Measurements from ENCODE around the gene SLC17A9.
A peak's percentile ranks its signal among the peaks of the same experiment; 100 is the strongest.

Gene SLC17A9

GRCh38 chr20:62967149-62967501 is 14.6 kb downstream of the SLC17A9 start:
- DNase-seq = no peak

GRCh38 chr20:62967628-62968351 is 15.3 kb downstream of the SLC17A9 start:
- no peak for DNase-seq

GRCh38 chr20:62968378-62969178 is 16.1 kb downstream of the SLC17A9 start:
- DNase-seq = no peak

- DNase-seq = no peak
Measured at GRCh38 chr20:62969179-62969760, 16.8 kb downstream of the SLC17A9 start.

- DNase-seq = no peak
Measured at GRCh38 chr20:62969939-62970306, 17.4 kb downstream of the SLC17A9 start.

- DNase-seq = no peak
Measured at GRCh38 chr20:62970307-62971210, 18.1 kb downstream of the SLC17A9 start.

- no peak for DNase-seq
Measured at GRCh38 chr20:62971211-62971949, 18.9 kb downstream of the SLC17A9 start.

- DNase-seq = peak in 49 of 51 donors; percentile 6 to 88 (median 62)
Measured at GRCh38 chr20:62971950-62972844, 19.7 kb downstream of the SLC17A9 start.

- DNase-seq = no peak
Measured at GRCh38 chr20:62972845-62973745, 20.6 kb downstream of the SLC17A9 start.

- no peak for DNase-seq
Measured at GRCh38 chr20:62975251-62975760, 22.8 kb downstream of the SLC17A9 start.

GRCh38 chr20:62975812-62976508 is 23.5 kb downstream of the SLC17A9 start:
- no peak for DNase-seq

- DNase-seq = no peak
Measured at GRCh38 chr20:62976886-62977285, 24.4 kb downstream of the SLC17A9 start.

GRCh38 chr20:62977613-62978560 is 25.4 kb downstream of the SLC17A9 start:
- no peak for DNase-seq

GRCh38 chr20:62978561-62978943 is 26.0 kb downstream of the SLC17A9 start:
- DNase-seq = no peak

- DNase-seq = no peak
Measured at GRCh38 chr20:62979310-62979709, 26.8 kb downstream of the SLC17A9 start.

- DNase-seq = no peak
Measured at GRCh38 chr20:62979876-62980373, 27.4 kb downstream of the SLC17A9 start.

All from hypothalamus (tissue), 51 donors.